Naive thymus-derived CD8-positive, alpha-beta T cell (primary cell): ENCODE data around the gene SAMD14. TPM values are rescaled to one million over a fixed set of nuclear protein-coding genes. Genes with fewer than 3 reads are reported as not detected.

Experiments used
- polyA plus RNA-seq, 3 donors: library from polyadenylated mRNA; unstranded; fragments of 300-500 nt; fragmentation: Illumina TruSeq; gene quantifications; one replicate each; pipeline ENCODE4 v1.2.3, GENCODE V29; 2021
- total RNA-seq, 8 experiments: library from RNA in 2 of 8; stranded (reverse) in 2 of 8; gene quantifications; one replicate each; pipeline ENCODE4 v1.2.3 and lab custom pipeline; 2021 to 2026

SAMD14 gene
- total and polyA plus RNA-seq, 5 experiments from 2014 or later, result 0.30 TPM; not detected in 4

Other genes starting within 250 kb of the SAMD14 start
- gene DLX4, start 161.0 kb downstream of the SAMD14 start, total RNA-seq, result 1 to 10 TPM in 1 of 2 experiments, under 1 TPM in 1; 0.88 to 1.4 TPM
- gene DLX4, start 161.0 kb downstream of the SAMD14 start, polyA plus RNA-seq, result under 1 TPM in 1 of 3 donors, not detected in 2; 0.11 TPM
- gene DLX3, start 134.9 kb downstream of the SAMD14 start, total RNA-seq, result under 1 TPM in 1 of 2 experiments, not detected in 1; 0.18 TPM
- under 1 TPM; 0.09 to 0.32 (median 0.26) TPM for gene DLX3, start 134.9 kb downstream of the SAMD14 start, polyA plus RNA-seq
- gene ITGA3, start 74.0 kb downstream of the SAMD14 start, total RNA-seq, result 1 to 10 TPM; 8.0 to 8.5 TPM
- 1 to 10 TPM in 2 of 3 donors, under 1 TPM in 1; 0.40 to 1.5 (median 1.4) TPM for gene ITGA3, start 74.0 kb downstream of the SAMD14 start, polyA plus RNA-seq
- 10 to 100 TPM; 44.4 to 45.3 TPM for gene PDK2, start 34.8 kb downstream of the SAMD14 start, total RNA-seq
- gene PDK2, start 34.8 kb downstream of the SAMD14 start, polyA plus RNA-seq, result 10 to 100 TPM; 27.9 to 47.4 (median 40.4) TPM
- 10 to 100 TPM; 82.8 to 83.6 TPM for gene PPP1R9B, start 20.5 kb upstream of the SAMD14 start, total RNA-seq
- gene PPP1R9B, start 20.5 kb upstream of the SAMD14 start, polyA plus RNA-seq, result under 1 TPM; 0.29 to 0.84 (median 0.67) TPM
- gene SGCA, start 35.8 kb upstream of the SAMD14 start, total RNA-seq, result not detected
- under 1 TPM in 1 of 3 donors, not detected in 2; 0.71 TPM for gene SGCA, start 35.8 kb upstream of the SAMD14 start, polyA plus RNA-seq
- under 1 TPM; 0.44 to 0.83 TPM for gene COL1A1, start 71.5 kb upstream of the SAMD14 start, total RNA-seq
- not detected for gene COL1A1, start 71.5 kb upstream of the SAMD14 start, polyA plus RNA-seq
- gene TMEM92, start 144.3 kb upstream of the SAMD14 start, total RNA-seq, result not detected
- not detected for gene TMEM92, start 144.3 kb upstream of the SAMD14 start, polyA plus RNA-seq
- gene XYLT2, start 216.0 kb upstream of the SAMD14 start, total RNA-seq, result 10 to 100 TPM; 34.3 to 42.5 TPM
- 10 to 100 TPM in 1 of 3 donors, 1 to 10 TPM in 2; 6.9 to 16.8 (median 7.4) TPM for gene XYLT2, start 216.0 kb upstream of the SAMD14 start, polyA plus RNA-seq
- gene MRPL27, start 243.0 kb upstream of the SAMD14 start, total RNA-seq, result 10 to 100 TPM; 28.0 to 30.0 TPM
- gene MRPL27, start 243.0 kb upstream of the SAMD14 start, polyA plus RNA-seq, result 10 to 100 TPM; 28.7 to 60.6 (median 45.7) TPM
- gene EME1, start 243.1 kb upstream of the SAMD14 start, total RNA-seq, result 1 to 10 TPM; 1.9 to 2.7 TPM
- gene EME1, start 243.1 kb upstream of the SAMD14 start, polyA plus RNA-seq, result under 1 TPM in 1 of 3 donors, not detected in 2; 0.38 TPM